Stimulated activated CD8-positive, alpha-beta memory T cell treated with anti-CD3 and anti-CD28 coated beads, Interleukin-2, amount 100 ng/mL, for 1 hour (primary cell): ENCODE results near the gene CDKN3.
"Not testable (repeated sequence)": the region's sequence is repeated elsewhere in the genome, so short reads cannot be mapped to it uniquely, and the experiment has no call there.

Experiments
- DNase-seq, 2 donors: peaks; one replicate each; pipeline ENCODE4 v3.0.0-alpha.2; 2020; ENCODE audit warnings: low read depth in 2 of 2

The CDKN3 gene

DNA sequence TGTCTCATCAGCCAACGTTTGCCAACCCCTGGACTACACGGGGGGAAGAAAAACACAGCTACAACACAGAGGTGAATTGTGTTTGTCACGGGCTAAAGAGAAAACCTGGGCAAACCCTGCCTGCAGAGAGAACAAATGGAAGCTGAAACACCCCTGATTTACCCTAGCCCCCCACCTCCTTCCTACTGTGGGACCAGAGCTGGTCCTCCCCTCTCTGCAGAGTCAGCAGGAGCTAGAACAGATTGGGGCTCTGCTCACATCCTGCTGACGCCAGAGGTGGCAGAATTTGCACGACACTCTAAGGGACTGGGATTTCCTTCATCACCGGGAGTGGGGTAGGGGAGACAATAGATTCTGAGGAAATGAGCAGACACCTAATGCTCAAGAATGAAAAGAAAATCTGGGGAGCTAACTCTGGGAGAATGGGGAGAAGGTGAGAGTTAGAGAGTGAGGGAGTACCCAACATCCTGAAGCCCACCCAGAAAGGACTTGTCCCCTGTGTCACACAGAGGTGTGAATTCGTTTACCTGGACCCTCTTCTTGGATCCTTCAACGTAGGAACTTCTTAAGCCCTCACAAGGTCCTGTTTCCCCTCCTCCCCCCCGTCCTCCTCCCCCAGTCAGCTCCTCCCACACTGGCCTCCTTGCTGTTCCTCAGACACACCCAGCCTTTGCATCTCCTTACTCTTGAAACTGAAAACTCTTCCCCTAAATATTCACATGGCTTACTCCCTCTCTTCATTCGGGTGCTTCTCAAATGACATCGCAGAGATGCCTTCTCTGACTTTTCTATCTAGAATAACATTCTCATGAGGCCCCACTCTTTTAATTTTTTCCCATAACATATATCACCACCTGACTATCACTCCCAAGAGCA lies 26.2 kb upstream of the CDKN3 start:
- DNase-seq = no peak

DNA sequence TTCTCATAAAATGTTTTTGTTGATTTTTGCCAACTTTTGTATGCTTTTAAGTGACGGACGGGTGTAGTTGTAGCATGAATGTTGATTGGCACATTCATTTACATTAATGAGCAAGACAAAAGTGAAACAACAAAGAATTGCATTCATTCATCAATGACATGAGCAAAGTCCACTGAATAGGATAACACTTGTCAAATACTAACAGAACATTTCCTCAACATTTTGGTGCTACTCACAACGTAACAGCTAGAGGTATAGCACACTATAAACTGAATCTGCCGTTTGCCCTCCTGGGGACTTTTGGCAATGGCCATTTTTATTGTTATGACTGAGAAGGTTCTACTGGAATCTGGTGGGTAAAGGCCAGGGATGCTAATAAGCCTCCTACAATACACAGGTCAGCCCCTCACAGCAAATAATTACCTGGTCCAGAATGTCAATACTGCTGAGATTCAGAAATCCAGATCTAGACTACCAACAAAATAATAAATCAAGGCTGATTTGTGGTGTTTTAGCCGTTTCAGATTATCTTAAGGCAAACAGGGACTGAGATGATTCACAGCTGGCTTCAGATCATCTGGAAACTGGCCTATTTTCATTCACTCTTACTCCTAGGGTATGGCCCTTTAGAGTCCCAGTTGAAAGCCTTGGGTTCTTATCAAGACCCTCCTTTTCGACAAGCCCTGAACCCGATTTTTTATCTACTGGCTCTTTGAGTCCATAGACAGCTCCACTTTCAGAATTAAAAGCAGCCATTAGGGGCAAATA lies 22.5 kb upstream of the CDKN3 start:
- no peak for DNase-seq

- DNase-seq = no peak
Measured at GRCh38 chr14:54377501-54377900, 19.3 kb upstream of the CDKN3 start.

- DNase-seq = not testable (repeated sequence)
Measured at GRCh38 chr14:54378893-54379292, 17.9 kb upstream of the CDKN3 start.

DNA sequence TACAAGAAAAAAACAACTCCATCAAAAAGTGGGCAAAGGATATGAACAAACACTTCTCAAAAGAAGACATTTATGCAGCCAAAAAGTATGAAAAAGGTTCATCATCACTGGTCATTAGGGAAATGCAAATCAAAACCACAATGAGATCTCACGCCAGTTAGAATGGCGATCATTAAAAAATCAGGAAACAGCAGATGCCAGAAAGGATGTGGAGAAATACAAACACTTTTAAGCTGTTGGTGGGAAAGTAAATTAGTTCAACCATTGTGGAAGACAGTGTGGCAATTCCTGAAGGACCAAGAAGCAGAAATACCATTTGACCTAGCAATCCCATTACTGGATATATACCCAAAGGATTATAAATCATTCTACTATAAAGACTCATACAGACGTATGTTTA lies 16.2 kb upstream of the CDKN3 start:
- DNase-seq = not testable (repeated sequence)

- no peak for DNase-seq
Measured at GRCh38 chr14:54381821-54382220, 15.0 kb upstream of the CDKN3 start.

- no peak for DNase-seq
Measured at GRCh38 chr14:54383835-54384234, 13.0 kb upstream of the CDKN3 start.

- DNase-seq = no peak
Measured at GRCh38 chr14:54385556-54385955, 11.3 kb upstream of the CDKN3 start.

GRCh38 chr14:54387328-54387727 lies 9.5 kb upstream of the CDKN3 start:
- no peak for DNase-seq

DNA sequence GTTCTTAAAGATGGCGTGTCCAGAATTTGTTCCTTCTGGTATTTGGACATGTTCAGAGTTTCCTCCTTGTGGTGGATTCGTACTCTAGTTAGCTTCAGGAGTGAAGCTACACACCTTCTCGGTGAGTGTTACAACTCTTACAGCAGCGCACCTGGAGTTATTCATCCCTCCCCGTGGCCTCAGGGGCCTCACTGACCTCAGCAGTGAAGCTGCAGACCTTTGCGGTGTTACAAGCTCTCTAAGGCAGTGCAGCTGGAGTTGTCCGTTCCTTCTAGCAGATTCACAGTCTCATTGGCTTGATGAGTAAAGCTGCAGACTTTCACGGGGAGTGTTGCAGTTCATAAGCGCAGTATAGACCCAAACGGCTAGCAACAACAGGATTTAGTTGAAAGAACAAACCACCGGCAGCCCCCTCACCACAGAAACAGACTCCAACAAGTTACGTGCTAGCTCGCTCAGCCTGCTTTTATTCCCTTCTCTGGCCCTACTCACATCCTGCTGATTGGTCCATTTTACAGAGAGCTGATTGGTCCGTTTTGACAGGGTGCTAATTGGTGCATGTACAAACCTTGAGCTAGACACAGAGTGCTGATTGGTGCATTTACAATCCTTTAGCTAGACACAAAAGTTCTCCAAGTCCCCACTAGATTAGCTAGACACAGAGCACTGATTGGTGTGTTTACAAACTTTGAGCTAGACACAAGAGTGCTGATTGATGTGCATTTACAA lies 4.5 kb upstream of the CDKN3 start:
- no peak for DNase-seq

- not testable (repeated sequence) for DNase-seq
Measured at GRCh38 chr14:54392986-54393884, 3.6 kb upstream of the CDKN3 start.

- DNase-seq = no peak
Measured at GRCh38 chr14:54394596-54394995, 2.2 kb upstream of the CDKN3 start.

GRCh38 chr14:54395284-54395683 lies 1.5 kb upstream of the CDKN3 start:
- DNase-seq = no peak

DNA sequence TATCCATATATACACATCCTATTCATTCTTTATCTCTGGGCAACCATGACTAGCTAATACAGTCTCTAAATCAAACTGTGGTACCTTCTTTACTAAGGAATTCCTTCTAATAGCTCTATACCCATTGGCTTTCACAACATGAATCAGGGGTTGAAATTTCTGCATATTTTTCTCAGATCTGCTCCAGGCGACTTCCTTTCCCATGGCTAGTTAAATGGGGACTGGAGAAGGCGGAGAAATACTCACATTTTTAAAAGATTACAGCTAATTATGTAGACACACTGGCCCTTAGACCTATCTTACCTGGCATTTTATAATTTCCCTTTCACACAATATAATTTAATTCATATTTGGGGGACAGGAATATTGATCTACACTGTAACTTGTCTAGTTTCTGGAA lies 1.1 kb upstream of the CDKN3 start:
- DNase-seq = no peak

- no peak for DNase-seq
Measured at GRCh38 chr14:54396183-54396492, 669 bp upstream of the CDKN3 start.

GRCh38 chr14:54399560-54399959 lies 2.8 kb downstream of the CDKN3 start:
- no peak for DNase-seq

DNA sequence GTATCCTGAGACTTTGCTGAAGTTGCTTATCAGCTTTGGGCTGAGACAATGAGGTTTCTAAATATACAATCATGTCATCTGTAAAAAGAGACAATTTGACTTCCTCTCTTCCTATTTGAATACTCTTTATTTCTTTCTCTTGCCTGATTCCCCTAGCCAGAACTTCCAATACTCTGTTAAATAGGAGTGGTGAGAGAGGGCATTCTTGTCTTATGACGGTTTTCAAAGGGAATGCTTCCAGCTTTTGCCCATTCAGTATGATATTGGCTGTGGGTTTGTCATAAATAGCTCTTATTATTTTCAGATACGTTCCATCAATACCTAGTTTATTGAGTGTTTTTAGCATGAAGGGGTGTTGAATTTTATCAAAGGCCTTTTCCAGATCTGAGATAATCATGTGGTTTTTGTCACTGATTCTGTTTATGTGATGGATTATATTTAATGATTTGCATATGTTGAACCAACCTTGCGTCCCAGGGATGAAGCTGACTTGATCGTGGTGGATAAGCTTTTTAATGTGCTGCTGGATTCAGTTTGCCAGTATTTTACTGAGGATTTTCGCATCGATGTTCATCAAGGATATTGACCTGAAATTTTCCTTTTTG lies 6.7 kb downstream of the CDKN3 start:
- DNase-seq = not testable (repeated sequence)

- DNase-seq = no peak
Measured at GRCh38 chr14:54410215-54410614, 13.4 kb downstream of the CDKN3 start.

GRCh38 chr14:54411371-54411770 lies 14.6 kb downstream of the CDKN3 start:
- no peak for DNase-seq

GRCh38 chr14:54420478-54421142 lies 23.8 kb downstream of the CDKN3 start:
- no peak for DNase-seq

DNA sequence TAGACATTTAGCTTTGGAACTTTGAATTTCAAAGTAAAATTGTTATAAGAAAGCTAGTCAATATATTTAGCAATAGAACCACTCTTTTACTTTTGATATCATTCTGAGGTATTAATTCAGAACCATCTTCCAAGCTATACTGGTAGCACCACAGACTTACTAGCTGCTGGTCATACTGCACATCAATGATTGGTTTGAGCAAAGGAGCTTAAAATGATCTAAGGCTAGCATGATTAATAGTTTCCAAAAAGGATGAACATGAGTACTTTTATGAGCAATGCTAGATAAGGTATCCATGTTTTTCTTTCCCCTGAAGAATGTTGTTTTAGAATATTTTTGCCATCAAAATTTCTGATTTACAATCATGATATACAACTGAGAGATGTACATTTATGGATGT lies 27.2 kb downstream of the CDKN3 start:
- no peak for DNase-seq
